ENCODE measurements around the gene VANGL2.

DNA sequence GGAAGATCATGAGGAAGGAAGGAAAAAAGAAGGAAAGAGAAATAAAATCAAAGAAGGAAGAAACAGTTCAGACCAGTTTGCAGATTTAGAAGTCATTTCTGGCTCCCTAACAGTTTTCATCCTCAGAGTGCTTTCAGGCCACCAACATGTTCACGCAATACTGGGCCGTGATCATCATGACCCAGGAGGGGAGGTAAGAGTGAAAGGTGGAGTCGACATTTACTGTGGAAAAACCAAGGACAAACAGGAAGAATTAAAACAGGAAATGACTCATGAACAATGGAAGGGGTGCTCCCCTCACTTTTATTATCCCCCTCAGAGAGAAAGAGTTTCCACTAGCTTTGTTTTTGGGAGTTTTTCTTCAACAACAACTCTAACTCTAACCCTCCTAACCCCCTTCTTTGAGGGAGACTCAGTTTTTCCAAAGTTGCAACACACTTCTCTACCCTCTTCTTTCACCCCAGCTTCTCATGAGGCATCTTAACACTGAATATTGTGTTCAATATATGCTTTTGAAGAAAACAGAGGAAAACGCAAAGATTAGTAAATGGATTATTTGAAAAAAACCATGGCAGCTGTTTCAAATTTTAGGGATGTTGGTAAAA is 60.4 kb downstream of the VANGL2 start:
- TF ChIP-seq SUZ12 (IDR thresholded peaks at IDR 0.05; ENCODE audit: extremely low read depth, insufficient read depth, insufficient read length) (no peak), ZNF274 (IDR thresholded peaks at IDR 0.05; ENCODE audit: low read depth, low read length) (no peak)
